SK-N-MC (cell line): Measurements from ENCODE around the gene ACSS3.
"Not testable (repeated sequence)": the region's sequence is repeated elsewhere in the genome, so short reads cannot be mapped to it uniquely, and the experiment has no call there.

Experiments
- DNase-seq: peaks from one replicate; pipeline ENCODE4 v3.0.0-alpha.2; 2011; ENCODE audit warnings: low read depth, low spot score
- H3K27ac ChIP-seq: fragments of 200-600 bp; sonication (generic); 2 replicates; pipeline ENCODE4 v1.5.1; 2016; ENCODE audit warnings: mixed run types
- H3K36me3 ChIP-seq: fragments of 200-600 bp; sonication (generic); 2 replicates; pipeline ENCODE4 v1.6.1; 2017; ENCODE audit warnings: antibody characterized with exemption, low read length, mixed read lengths; ENCODE audit not compliant: insufficient read depth
- H3K4me3 ChIP-seq: fragments of 200-600 bp; sonication (generic); 2 replicates; pipeline ENCODE4 v1.5.1; 2016
- H3K9ac ChIP-seq: fragments of 200-600 bp; sonication (generic); 2 replicates; pipeline ENCODE4 v1.8.0; 2017; ENCODE audit warnings: mixed run types, mixed read lengths; ENCODE audit not compliant: insufficient read length
- H3K9me3 ChIP-seq: fragments of 200-600 bp; sonication (generic); 2 replicates; pipeline ENCODE4 v1.6.1; 2017; ENCODE audit warnings: low read depth, mild to moderate bottlenecking, antibody characterized with exemption, low read length, moderate library complexity, mixed read lengths
- EZH2 ChIP-seq: fragments of 200-600 bp; sonication (generic); IDR thresholded peaks from one replicate; pipeline ENCODE4 v1.6.1; 2017; ENCODE audit warnings: antibody characterized with exemption
- FOXP2 ChIP-seq: optimal IDR thresholded peaks from 2 replicates; pipeline ENCODE3; 2011; ENCODE audit warnings: mild to moderate bottlenecking, moderate library complexity; ENCODE audit not compliant: insufficient read depth; ENCODE audit errors: extremely low read length, control extremely low read depth
- POLR2AphosphoS5 ChIP-seq: IDR thresholded peaks from 2 replicates; pipeline ENCODE4 v1.6.1; 2012; ENCODE audit warnings: mild to moderate bottlenecking, low read depth, low read length, borderline replicate concordance

The ACSS3 gene

DNA sequence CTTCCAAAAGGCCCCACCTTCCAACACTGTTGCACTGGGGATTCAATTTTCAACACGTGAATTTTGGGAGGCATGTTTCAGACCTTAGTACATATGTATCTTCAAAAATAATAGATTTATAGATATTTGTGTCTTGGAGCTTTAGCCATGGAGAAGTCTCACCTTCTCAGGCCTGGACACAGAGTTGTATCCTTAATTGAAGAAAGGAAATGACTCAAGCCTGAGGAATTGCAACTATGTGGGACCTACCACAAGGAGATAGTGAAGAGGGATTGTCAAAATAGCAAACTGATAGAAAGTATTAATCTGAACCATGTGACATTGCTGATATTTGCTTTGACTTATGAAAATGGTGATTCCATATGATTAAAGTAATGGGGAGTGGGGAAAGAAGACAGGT, 89.8 kb downstream of the ACSS3 start:
- Histone ChIP-seq H3K36me3 (no peaks in the 10 kb centered on the region), H3K4me3 (no peak overlapping the region), H3K9me3 (no peaks in the 10 kb centered on the region), H3K9ac (no peak overlapping the region), H3K27ac (no peak overlapping the region)
- DNase-seq, result no peak
- TF ChIP-seq POLR2AphosphoS5, result no peak
- no peak for TF ChIP-seq FOXP2
- TF ChIP-seq EZH2, result no peak

DNA sequence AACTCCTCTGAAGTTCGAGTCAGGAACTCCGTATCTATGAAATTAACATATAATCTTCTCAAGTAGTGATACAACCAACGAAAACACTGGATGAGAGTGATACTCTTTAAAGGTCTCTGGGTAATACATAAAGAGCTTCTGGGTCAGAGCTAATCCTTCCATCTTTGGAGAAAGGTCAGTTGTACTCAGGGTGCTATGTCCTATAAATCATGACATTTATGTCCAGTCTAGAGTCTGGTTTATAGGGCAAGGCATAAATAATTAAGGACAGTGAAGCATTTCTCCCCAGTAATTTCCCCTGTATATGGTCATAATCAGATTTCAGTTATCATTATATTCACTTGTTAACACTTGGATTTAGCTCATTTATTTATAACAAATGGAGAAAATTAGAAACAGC, 90.6 kb downstream of the ACSS3 start:
- no peak for TF ChIP-seq EZH2
- no peak for TF ChIP-seq POLR2AphosphoS5
- no peak for TF ChIP-seq FOXP2
- Histone ChIP-seq H3K9ac (no peak overlapping the region), H3K4me3 (no peak overlapping the region), H3K36me3 (no peaks in the 10 kb centered on the region), H3K27ac (no peak overlapping the region), H3K9me3 (no peaks in the 10 kb centered on the region)
- DNase-seq, result no peak

DNA sequence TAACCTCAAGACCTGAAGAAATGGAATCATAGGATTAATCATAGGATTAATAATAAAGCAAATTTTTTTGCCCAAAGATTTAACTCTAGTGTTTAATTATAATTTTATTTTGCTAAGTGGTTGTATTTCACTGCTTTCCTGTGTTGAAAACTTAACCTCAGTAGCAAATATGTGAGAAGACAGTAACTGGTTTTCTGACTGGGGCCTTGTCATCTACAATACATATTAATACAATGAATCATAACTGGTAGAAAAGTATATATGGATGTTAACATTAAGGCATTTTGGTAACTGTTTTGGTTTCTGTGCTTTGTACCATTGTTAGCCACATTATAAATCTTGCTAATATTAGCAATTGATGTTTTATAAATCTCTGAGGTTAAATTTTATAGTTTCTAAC, 92.2 kb downstream of the ACSS3 start:
- no peaks in the 10 kb centered on the region for H3K9me3 ChIP-seq
- H3K9ac ChIP-seq, result no peak overlapping the region
- TF ChIP-seq FOXP2 (no peak), POLR2AphosphoS5 (no peak), EZH2 (no peak)
- no peaks in the 10 kb centered on the region for H3K36me3 ChIP-seq
- H3K4me3 ChIP-seq, result no peak overlapping the region
- DNase-seq, result no peak
- no peak overlapping the region for H3K27ac ChIP-seq

DNA sequence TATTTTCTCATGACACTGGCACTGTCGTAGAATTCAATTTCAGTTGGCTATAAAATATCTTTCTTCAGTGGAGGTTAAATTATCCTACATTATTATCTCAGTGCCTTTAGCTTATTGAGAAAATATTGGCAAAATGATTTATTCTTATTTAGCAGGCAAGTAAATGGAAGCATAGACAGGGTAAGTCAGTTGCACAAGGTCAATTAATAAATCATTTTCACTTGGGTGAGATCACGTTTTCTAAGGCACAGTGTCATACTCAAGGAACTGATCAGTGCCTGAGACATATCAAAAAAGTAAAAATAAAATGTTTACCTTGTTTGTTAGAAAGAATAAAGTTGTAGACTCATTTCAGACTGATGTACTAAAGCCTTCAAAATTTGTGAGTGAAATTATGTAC, 95.0 kb downstream of the ACSS3 start:
- no peak for DNase-seq
- H3K27ac ChIP-seq, result no peak overlapping the region
- no peak overlapping the region for H3K9ac ChIP-seq
- H3K4me3 ChIP-seq, result no peak overlapping the region
- H3K36me3 ChIP-seq, result no peaks in the 10 kb centered on the region
- TF ChIP-seq POLR2AphosphoS5 (no peak), FOXP2 (no peak), EZH2 (no peak)
- H3K9me3 ChIP-seq, result no peaks in the 10 kb centered on the region

DNA sequence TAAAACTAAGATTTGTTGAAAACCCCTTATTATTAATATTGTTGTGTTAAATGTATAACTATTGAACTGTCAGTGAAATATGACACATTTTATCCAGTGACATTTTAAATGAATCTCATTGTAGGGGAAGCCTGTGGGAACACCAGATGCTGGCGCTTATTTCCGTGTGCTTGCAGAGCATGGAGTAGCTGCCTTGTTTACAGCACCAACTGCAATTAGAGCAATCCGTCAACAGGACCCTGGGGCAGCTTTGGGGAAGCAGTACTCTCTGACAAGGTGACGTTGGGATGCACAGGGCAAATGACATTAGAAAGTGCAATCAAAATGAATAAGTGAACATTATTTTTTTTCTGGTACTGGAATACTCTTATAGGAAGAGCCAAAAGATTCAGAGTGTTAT, 96.8 kb downstream of the ACSS3 start:
- H3K9me3 ChIP-seq, result no peaks in the 10 kb centered on the region
- TF ChIP-seq POLR2AphosphoS5, result no peak
- TF ChIP-seq FOXP2, result no peak
- TF ChIP-seq EZH2, result no peak
- no peak overlapping the region for H3K4me3 ChIP-seq
- no peak overlapping the region for H3K27ac ChIP-seq
- no peak overlapping the region for H3K9ac ChIP-seq
- DNase-seq, result no peak
- H3K36me3 ChIP-seq, result no peaks in the 10 kb centered on the region

GRCh38 chr12:81176796-81177195, 98.9 kb downstream of the ACSS3 start:
- Histone ChIP-seq H3K4me3 (no peak overlapping the region), H3K36me3 (no peaks in the 10 kb centered on the region), H3K9ac (no peak overlapping the region), H3K9me3 (no peaks in the 10 kb centered on the region), H3K27ac (no peak overlapping the region)
- no peak for DNase-seq
- TF ChIP-seq EZH2, result no peak
- no peak for TF ChIP-seq FOXP2
- no peak for TF ChIP-seq POLR2AphosphoS5

GRCh38 chr12:81181691-81182090, 103.8 kb downstream of the ACSS3 start:
- no peaks in the 10 kb centered on the region for H3K36me3 ChIP-seq
- no peak overlapping the region for H3K9ac ChIP-seq
- H3K9me3 ChIP-seq, result no peaks in the 10 kb centered on the region
- no peak for TF ChIP-seq EZH2
- TF ChIP-seq FOXP2, result no peak
- TF ChIP-seq POLR2AphosphoS5, result no peak
- no peak for DNase-seq
- H3K27ac ChIP-seq, result no peak overlapping the region
- no peak overlapping the region for H3K4me3 ChIP-seq

DNA sequence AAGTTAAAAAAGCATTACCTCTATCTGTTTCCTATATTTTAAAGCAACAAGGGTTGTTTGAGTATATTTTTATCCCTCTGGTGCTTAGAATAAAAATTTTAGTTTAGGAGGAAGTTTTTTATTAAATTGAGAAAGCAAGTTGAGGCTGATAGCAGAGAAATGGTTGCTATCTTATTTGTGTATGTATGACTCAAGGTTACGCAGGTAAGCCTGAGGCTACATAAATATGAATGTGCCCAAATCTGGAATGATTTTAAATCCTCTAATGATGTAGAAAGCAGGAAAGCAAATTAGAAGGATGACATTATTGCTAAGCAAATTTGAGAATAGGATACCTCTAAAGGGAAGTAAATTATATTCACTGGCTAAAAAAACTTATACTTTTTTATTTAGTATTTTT, 109.8 kb downstream of the ACSS3 start:
- Histone ChIP-seq H3K9me3 (no peaks in the 10 kb centered on the region), H3K9ac (no peak overlapping the region), H3K27ac (no peak overlapping the region), H3K4me3 (no peak overlapping the region), H3K36me3 (no peaks in the 10 kb centered on the region)
- DNase-seq, result no peak
- no peak for TF ChIP-seq EZH2

- DNase-seq, result no peak
- Histone ChIP-seq H3K36me3 (no peaks in the 10 kb centered on the region), H3K9ac (no peak overlapping the region), H3K9me3 (no peaks in the 10 kb centered on the region), H3K4me3 (no peak overlapping the region), H3K27ac (no peak overlapping the region)
- no peak for TF ChIP-seq EZH2
- TF ChIP-seq FOXP2, result no peak
- TF ChIP-seq POLR2AphosphoS5, result no peak
Measured at GRCh38 chr12:81196595-81196994, 118.7 kb downstream of the ACSS3 start.

DNA sequence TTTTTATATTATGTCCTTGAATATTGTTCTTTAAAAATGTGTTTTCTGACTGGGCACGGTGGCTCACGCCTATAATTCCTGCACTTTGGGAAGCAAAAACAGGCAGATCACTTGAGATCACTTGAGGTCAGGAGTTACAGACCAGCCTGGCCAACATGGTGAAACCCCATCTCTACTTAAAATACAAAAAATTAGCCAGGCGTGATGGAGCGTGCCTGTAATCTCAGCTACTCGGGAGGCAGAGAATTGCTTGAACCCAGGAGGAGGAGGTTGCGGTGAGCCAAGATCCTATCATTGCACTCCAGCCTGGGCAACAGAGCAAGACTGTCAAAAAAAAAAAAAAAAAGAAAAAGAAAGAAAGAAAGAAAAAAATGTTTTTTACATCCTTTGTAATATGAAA, 122.7 kb downstream of the ACSS3 start:
- not testable (repeated sequence) for DNase-seq, H3K9me3 ChIP-seq, H3K27ac ChIP-seq, H3K36me3 ChIP-seq, H3K4me3 ChIP-seq, H3K9ac ChIP-seq
